H1 (cell line): ENCODE results near the gene NDUFAB1. TPM values are rescaled to one million over a fixed set of nuclear protein-coding genes. Genes with fewer than 3 reads are reported as not detected.

Experiments used
- CTCF ChIA-PET: fragments of 300-600 bp; sonication (Branson Sonifier 250); formaldehyde crosslinking; loops from one replicate; lab custom pipeline; 2021; ENCODE audit not compliant: partially characterized antibody; lab: Charles Lee
- POLR2A ChIA-PET: fragments of 300-600 bp; sonication (Branson Sonifier 250); formaldehyde crosslinking; loops from one replicate; lab custom pipeline; 2021; ENCODE audit warnings: inconsistent platforms; ENCODE audit not compliant: partially characterized antibody; lab: Charles Lee
- DNase-seq, 2 experiments: peaks; one replicate each; pipeline versions ENCODE4 v3.0.0 to v3.0.0-alpha.2; 2010 to 2022; ENCODE audit warnings: low spot score in 2 of 2, low read depth in 1 of 2, mixed read lengths in 1 of 2
- FAIRE-seq: peaks from 2 replicates; lab custom pipeline; 2011; peaks lifted over from hg19 to GRCh38; lab: Jason Lieb, UNC
- H2AFZ ChIP-seq: 2 replicates; pipeline ENCODE4 v1.8.1; 2012; ENCODE audit warnings: low read length, inconsistent platforms
- H2AK5ac ChIP-seq: 2 replicates; pipeline ENCODE4 v1.6.1; 2013; ENCODE audit warnings: low read depth, low read length
- H2BK120ac ChIP-seq: replicated peaks from 2 replicates; pipeline ENCODE3; 2013; ENCODE audit warnings: low read depth, low read length, inconsistent platforms
- H2BK12ac ChIP-seq: 2 replicates; pipeline ENCODE4 v1.6.1; 2013; ENCODE audit warnings: low read depth, low read length
- H2BK15ac ChIP-seq: 2 replicates; pipeline ENCODE4 v1.6.1; 2013; ENCODE audit warnings: low read length
- H2BK20ac ChIP-seq: 2 replicates; pipeline ENCODE4 v1.6.1; 2013; ENCODE audit warnings: low read length
- H2BK5ac ChIP-seq: 2 replicates; pipeline ENCODE4 v1.6.1; 2013; ENCODE audit warnings: low read depth, low read length
- H3K14ac ChIP-seq: 2 replicates; pipeline ENCODE4 v1.6.1; 2013; ENCODE audit warnings: inconsistent platforms; ENCODE audit not compliant: insufficient read length
- H3K18ac ChIP-seq: 2 replicates; pipeline ENCODE4 v1.6.1; 2013; ENCODE audit warnings: low read length; ENCODE audit errors: extremely low read depth
- H3K23ac ChIP-seq: 2 replicates; pipeline ENCODE4 v1.6.1; 2013; ENCODE audit warnings: inconsistent platforms; ENCODE audit not compliant: insufficient read length
- H3K23me2 ChIP-seq: 2 replicates; pipeline ENCODE4 v1.6.1; 2013; ENCODE audit warnings: low read depth, low read length
- H3K27ac ChIP-seq: 2 replicates; pipeline ENCODE4 v1.6.1; 2011; ENCODE audit warnings: low read depth, low read length, inconsistent platforms
- H3K27me3 ChIP-seq, 4 experiments: replicated peaks in 1 of 4; 1 replicate in 1 of 4; 2 replicates in 3 of 4; pipeline versions ENCODE4 v1.6.1 to v1.8.1; 2011 to 2013; ENCODE audit warnings: low read length in 3 of 4, mild to moderate bottlenecking in 3 of 4, inconsistent platforms in 2 of 4, mixed read lengths in 2 of 4, moderate library complexity in 1 of 4; ENCODE audit not compliant: control insufficient read depth in 3 of 4, insufficient read depth in 3 of 4; ENCODE audit errors: extremely low read depth in 1 of 4
- H3K36me3 ChIP-seq, 4 experiments: 2 replicates each; pipeline versions ENCODE4 v1.6.1 to v1.8.1; 2011 to 2013; ENCODE audit warnings: mild to moderate bottlenecking in 4 of 4, low read length in 3 of 4, moderate library complexity in 2 of 4, control low read depth in 1 of 4, inconsistent platforms in 1 of 4; ENCODE audit not compliant: insufficient read depth in 4 of 4, control insufficient read depth in 2 of 4
- H3K4ac ChIP-seq: replicated peaks from 2 replicates; pipeline ENCODE3; 2013; ENCODE audit warnings: low read length, low read depth, mixed read lengths, inconsistent platforms; ENCODE audit not compliant: insufficient read length
- H3K4me1 ChIP-seq, 4 experiments: replicated peaks in 1 of 4; 1 replicate in 1 of 4; 2 replicates in 3 of 4; pipeline versions ENCODE4 v1.6.1 to v1.8.1; 2011 to 2013; ENCODE audit warnings: low read length in 3 of 4, inconsistent platforms in 2 of 4, mixed read lengths in 1 of 4; ENCODE audit not compliant: insufficient read depth in 4 of 4, control insufficient read depth in 3 of 4
- H3K4me2 ChIP-seq, 2 experiments: 2 replicates each; pipeline versions ENCODE4 v1.6.1 to v1.8.1; 2011 to 2013; ENCODE audit warnings: low read depth in 2 of 2, low read length in 2 of 2, control low read depth in 1 of 2, inconsistent platforms in 1 of 2, mild to moderate bottlenecking in 1 of 2; ENCODE audit not compliant: insufficient read depth in 1 of 2
- H3K4me3 ChIP-seq, 4 experiments: fragments of 200-600, 300-600 bp in 1 of 4; sonication (generic), shearing (Covaris generic), sonication (Bioruptor Twin) in 1 of 4; 2 replicates each; pipeline versions ENCODE4 v1.5.1 to v1.8.1; 2011 to 2016; ENCODE audit warnings: low read length in 4 of 4, low read depth in 3 of 4, control low read depth in 2 of 4, inconsistent platforms in 2 of 4, mild to moderate bottlenecking in 2 of 4, mixed read lengths in 1 of 4, moderate library complexity in 1 of 4; ENCODE audit not compliant: insufficient read depth in 2 of 4; ENCODE audit errors: extremely low read depth in 1 of 4
- H3K56ac ChIP-seq: replicated peaks from 2 replicates; pipeline ENCODE3; 2013; ENCODE audit warnings: low read depth, mild to moderate bottlenecking, mixed read lengths, low read length, inconsistent platforms; ENCODE audit not compliant: insufficient read length
- H3K79me1 ChIP-seq: 2 replicates; pipeline ENCODE4 v1.6.1; 2013; ENCODE audit warnings: low read depth, low read length, control low read depth
- H3K79me2 ChIP-seq, 2 experiments: 2 replicates each; pipeline versions ENCODE4 v1.6.1 to v1.8.1; 2012 to 2013; ENCODE audit warnings: low read length in 2 of 2, mild to moderate bottlenecking in 2 of 2, inconsistent platforms in 1 of 2; ENCODE audit not compliant: insufficient read depth in 2 of 2, control insufficient read depth in 1 of 2
- H3K9ac ChIP-seq, 4 experiments: replicated peaks in 1 of 4; 1 replicate in 1 of 4; 2 replicates in 3 of 4; pipeline versions ENCODE4 v1.6.1 to v1.8.1; 2011 to 2013; ENCODE audit warnings: low read depth in 3 of 4, low read length in 3 of 4, control low read depth in 2 of 4, mild to moderate bottlenecking in 2 of 4, moderate library complexity in 2 of 4, inconsistent platforms in 1 of 4; ENCODE audit errors: extremely low read depth in 1 of 4
- H3K9me3 ChIP-seq, 2 experiments: 2 replicates each; pipeline versions ENCODE4 v1.6.1 to v1.8.1; 2012 to 2013; ENCODE audit warnings: mild to moderate bottlenecking in 2 of 2, moderate library complexity in 2 of 2, control low read depth in 1 of 2, inconsistent platforms in 1 of 2, low read depth in 1 of 2, low read length in 1 of 2, mixed read lengths in 1 of 2; ENCODE audit not compliant: insufficient read depth in 2 of 2
- H4K20me1 ChIP-seq, 2 experiments: replicated peaks in 1 of 2; 2 replicates each; pipeline versions ENCODE3 to v1.8.1; 2011 to 2013; ENCODE audit warnings: inconsistent platforms in 2 of 2, low read length in 2 of 2, mild to moderate bottlenecking in 1 of 2; ENCODE audit not compliant: insufficient read depth in 2 of 2, control insufficient read depth in 1 of 2
- H4K5ac ChIP-seq: 2 replicates; pipeline ENCODE4 v1.6.1; 2013; ENCODE audit warnings: low read length, low read depth, mixed read lengths, inconsistent platforms; ENCODE audit not compliant: insufficient read length
- H4K8ac ChIP-seq: 2 replicates; pipeline ENCODE4 v1.8.0; 2013; ENCODE audit warnings: mild to moderate bottlenecking, moderate library complexity, low read length, inconsistent platforms; ENCODE audit not compliant: insufficient read depth; ENCODE audit errors: extremely low read depth
- H4K91ac ChIP-seq: replicated peaks from 2 replicates; pipeline ENCODE3; 2013; ENCODE audit warnings: low read length, mixed read lengths, inconsistent platforms; ENCODE audit not compliant: insufficient read length
- ATF2 ChIP-seq: IDR thresholded peaks from 2 replicates; pipeline ENCODE4 v1.6.1; 2012; ENCODE audit warnings: low read length, inconsistent platforms
- ATF3 ChIP-seq: IDR thresholded peaks from 2 replicates; pipeline ENCODE4 v1.6.1; 2011; ENCODE audit warnings: low read depth, mild to moderate bottlenecking, low read length; ENCODE audit not compliant: insufficient read depth
- BACH1 ChIP-seq: IDR thresholded peaks from 2 replicates; pipeline ENCODE4 v1.6.1; 2012; ENCODE audit warnings: low read length, improper control_type of control experiment
- BCL11A ChIP-seq, 2 experiments: IDR thresholded peaks; one replicate each; pipeline ENCODE4 v1.6.1; 2011; ENCODE audit warnings: low read depth in 2 of 2, low read length in 2 of 2, mild to moderate bottlenecking in 2 of 2
- BRCA1 ChIP-seq: IDR thresholded peaks from 2 replicates; pipeline ENCODE4 v1.6.1; 2012; ENCODE audit warnings: low read depth, low read length, improper control_type of control experiment
- KDM1A ChIP-seq: fragments of 200-600, 300-600 bp; sonication (generic); IDR thresholded peaks from 2 replicates; pipeline ENCODE4 v1.7.1; 2016; ENCODE audit warnings: mild to moderate bottlenecking, low read length, borderline replicate concordance
- POLR2AphosphoS5 ChIP-seq: IDR thresholded peaks from 2 replicates; pipeline ENCODE4 v1.6.1; 2011; ENCODE audit warnings: low read depth, low read length
- RNF2 ChIP-seq: fragments of 200-900, 300-1000 bp; sonication (generic); IDR thresholded peaks from 2 replicates; pipeline ENCODE4 v1.7.1; 2016; ENCODE audit warnings: borderline replicate concordance, low read depth, mild to moderate bottlenecking, antibody characterized with exemption, low read length; ENCODE audit not compliant: poor library complexity, severe bottlenecking; ENCODE audit errors: missing control alignments
- SIRT6 ChIP-seq: IDR thresholded peaks from one replicate; pipeline ENCODE4 v1.7.1; 2012; ENCODE audit warnings: low read length, inconsistent platforms
- SIX5 ChIP-seq: IDR thresholded peaks from 2 replicates; pipeline ENCODE4 v1.6.1; 2011; ENCODE audit warnings: mild to moderate bottlenecking, low read depth, low read length
- SP1 ChIP-seq: IDR thresholded peaks from 2 replicates; pipeline ENCODE4 v1.6.1; 2011; ENCODE audit warnings: low read depth, low read length
- WGBS, 2 experiments: shearing (Covaris generic) in 1 of 2; methylation state at CpG; one replicate each; pipeline versions ENCODE4 v1.1.6 to v1.1.7; 2013 to 2015; ENCODE audit warnings: low lambda C conversion rate in 2 of 2, mixed read lengths in 2 of 2, inconsistent platforms in 1 of 2, low coverage in 1 of 2, missing lambda C conversion rate in 1 of 2; ENCODE audit not compliant: insufficient replicate concordance in 2 of 2, insufficient coverage in 1 of 2, insufficient read length in 1 of 2; ENCODE audit errors: extremely low coverage in 1 of 2, missing lambda C conversion rate in 1 of 2; 5-methylcytosine and 5-hydroxymethylcytosine counted together
- polyA plus RNA-seq, 7 experiments: library from polyadenylated mRNA; depleted of rRNA in 3 of 7; stranded (reverse) in 5 of 7; unstranded in 2 of 7; fragments of >200 nt in 5 of 7; fragments of 200-250 nt in 2 of 7; gene quantifications; 1 replicate in 5 of 7; 2 replicates in 1 of 7; 4 replicates in 1 of 7; pipeline versions ENCODE4 v1.2.1 to v1.2.3, GENCODE V29; 2011 to 2013; ENCODE audit warnings: missing spikeins in 2 of 7, mixed read lengths in 2 of 7
- total RNA-seq: library from RNA; stranded (reverse); fragmentation: NEBNext Ultra II Directional; extraction: Animal tissue kit (Norgen Biotek cat#: 25700); gene quantifications from 2 replicates; pipeline ENCODE4 v1.2.1, GENCODE V29; 2021

Gene NDUFAB1
- total and polyA plus RNA-seq, 2 of the 8 experiments (the other 6 are each of a cell fraction or from before 2014, with no cell fraction given), result 135 to 294 TPM

- Histone ChIP-seq H2BK5ac (no peak overlapping the region), H3K4ac (no peak overlapping the region), H2AK5ac (no peak overlapping the region), H3K27ac (no peak overlapping the region), H2BK120ac (no peak overlapping the region), H4K8ac (no peak overlapping the region), H3K14ac (no peak overlapping the region), H2AFZ (no peak overlapping the region), H4K5ac (no peak overlapping the region), H3K79me1 (no peaks in the 10 kb centered on the region), H4K20me1 (peaks cover 4 to 6% of the 10 kb centered on the region in 2 experiments), H2BK20ac (no peak overlapping the region), H4K91ac (no peak overlapping the region), H3K4me2 (no peak overlapping the region), H3K79me2 (peaks cover 0 to 38% of the 10 kb centered on the region in 2 experiments), H3K9me3 (no peaks in the 10 kb centered on the region), H3K18ac (no peak overlapping the region), H3K23me2 (no peaks in the 10 kb centered on the region), H3K4me1 (no peaks in the 10 kb centered on the region; a peak in 1 of 7 replicates), H2BK12ac (no peak overlapping the region), H3K9ac (no peak overlapping the region), H3K56ac (no peak overlapping the region), H3K36me3 (peaks cover 40 to 80% (median 73%) of the 10 kb centered on the region in 4 experiments)
- POLR2A ChIA-PET, result interaction anchor here (0.8 to 1.0 kb wide), 2 partner anchors 31 to 78 kb away, joined by 3 read pairs; no protein-coding TSS in a partner anchor
- FAIRE-seq (no peak), DNase-seq (no peak)
- CTCF ChIA-PET, result interaction anchor here (1.2 kb wide), 1 partner anchor 34 kb away, joined by 4 read pairs; no protein-coding TSS in a partner anchor
- 93% methylated on average over 13 of the region's 13 CpGs; no CpG with 5 or more reads in 1 of the 2 experiments for WGBS, 2 experiments
- TF ChIP-seq BCL11A (IDR thresholded peaks at IDR 0.05; ENCODE audit: low read depth in 2 of 2, low read length in 2 of 2), result no peak
- no peak for TF ChIP-seq KDM1A
- no peak for TF ChIP-seq BRCA1
- no peak for TF ChIP-seq RNF2
- TF ChIP-seq ATF2, result no peak
- no peak for TF ChIP-seq SIRT6
- no peak for TF ChIP-seq ATF3
- no peak for TF ChIP-seq SP1
- TF ChIP-seq POLR2AphosphoS5, result no peak
- no peak for TF ChIP-seq SIX5
- TF ChIP-seq BACH1, result no peak
- TF ChIP-seq, all 59 proteins: peak for 0
- Histone ChIP-seq H3K4me3 (no peak overlapping the region), H2BK15ac (no peak overlapping the region), H3K27me3 (no peaks in the 10 kb centered on the region), H3K23ac (no peak overlapping the region)
These were observed 33.6 kb downstream of the NDUFAB1 start for GRCh38 chr16:23562505-23562904.
